CD4-positive, alpha-beta T cell (primary cell): ENCODE data around the gene CSNK2A1. TPM values are rescaled to one million over a fixed set of nuclear protein-coding genes. Genes with fewer than 3 reads are reported as not detected.

Experiments used
- ATAC-seq: fragments of 200-7000 bp; cut with Tn5 transposase; one replicate; pipeline ENCODE4 v1.10.0; 2022; ENCODE audit warnings: mild to moderate bottlenecking; ENCODE audit not compliant: poor library complexity
- CTCF ChIA-PET: fragments of 350-600 bp; sonication (Branson Sonifier 250); formaldehyde crosslinking; loops from one replicate; lab custom pipeline; 2021; ENCODE audit warnings: antibody characterized with exemption, inconsistent platforms; lab: Charles Lee
- POLR2A ChIA-PET: fragments of 350-600 bp; sonication (Branson Sonifier 250); formaldehyde crosslinking; loops from one replicate; lab custom pipeline; 2021; ENCODE audit warnings: antibody characterized with exemption, inconsistent platforms; lab: Charles Lee
- DNase-seq, 14 experiments: peaks; one replicate each; pipeline ENCODE4 v3.0.0-alpha.2; 2013 to 2020; ENCODE audit warnings: mixed read lengths in 2 of 14
- H3K27ac ChIP-seq, 2 donors: one replicate each; pipeline versions ENCODE4 v1.5.1 to v1.7.0; 2013; ENCODE audit warnings: low read length in 2 of 2, low read depth in 1 of 2, mild to moderate bottlenecking in 1 of 2
- H3K27me3 ChIP-seq, 2 experiments: 1 replicate in 1 of 2; 2 replicates in 1 of 2; pipeline versions ENCODE4 v1.6.1 to v1.7.0; 2013; ENCODE audit warnings: low read length in 2 of 2, control low read depth in 1 of 2, mild to moderate bottlenecking in 1 of 2, moderate library complexity in 1 of 2; ENCODE audit not compliant: insufficient read depth in 2 of 2, control insufficient read depth in 1 of 2
- H3K36me3 ChIP-seq: one replicate; pipeline ENCODE4 v1.6.1; 2013; ENCODE audit warnings: low read length, control low read depth; ENCODE audit not compliant: insufficient read depth
- H3K4me1 ChIP-seq: one replicate; pipeline ENCODE4 v1.6.1; 2013; ENCODE audit warnings: low read length, control low read depth; ENCODE audit not compliant: insufficient read depth
- H3K4me3 ChIP-seq: one replicate; pipeline ENCODE4 v1.5.1; 2013; ENCODE audit warnings: mild to moderate bottlenecking, low read length, moderate library complexity
- H3K9me3 ChIP-seq, 2 experiments: 1 replicate in 1 of 2; 2 replicates in 1 of 2; pipeline versions ENCODE4 v1.6.1 to v1.7.0; 2013; ENCODE audit warnings: low read length in 2 of 2, mild to moderate bottlenecking in 2 of 2, control low read depth in 1 of 2, moderate library complexity in 1 of 2; ENCODE audit not compliant: control insufficient read depth in 1 of 2, insufficient read depth in 1 of 2
- H3K27ac Mint-ChIP-seq: one replicate; pipeline ENCODE4 v1.8.0; 2020; ENCODE audit warnings: mixed read lengths
- H3K27me3 Mint-ChIP-seq: one replicate; pipeline ENCODE4 v1.8.0; 2021; ENCODE audit warnings: mixed read lengths
- H3K36me3 Mint-ChIP-seq: one replicate; pipeline ENCODE4 v1.8.0; 2021; ENCODE audit warnings: low read depth, mixed read lengths
- H3K4me1 Mint-ChIP-seq: one replicate; pipeline ENCODE4 v1.8.0; 2021; ENCODE audit warnings: low read depth, mixed read lengths
- H3K4me3 Mint-ChIP-seq: one replicate; pipeline ENCODE4 v1.8.0; 2020; ENCODE audit warnings: mild to moderate bottlenecking, mixed read lengths
- H3K9me3 Mint-ChIP-seq: one replicate; pipeline ENCODE4 v1.8.0; 2020; ENCODE audit warnings: mixed read lengths
- intact Hi-C, 2 experiments: fragments of 100-400 bp; cut with DNase I in 1 of 2; cut with micrococcal nuclease in 1 of 2; formaldehyde crosslinking; loops; one replicate each; pipeline versions ENCODE4 v1.15.1 to v1.9.0; 2023 to 2025; cut with DNase I, micrococcal nuclease
- total RNA-seq, 174 experiments: library from RNA in 2 of 174; stranded (reverse) in 2 of 174; gene quantifications; one replicate each; pipeline ENCODE4 v1.2.3 and lab custom pipeline; 2021 to 2026
- TF ChIP-seq, protein P1 (sequence below): fragments of 200-600 bp; IDR thresholded peaks from one replicate; pipeline ENCODE4 v1.8.0; 2022; ENCODE audit warnings: antibody characterized with exemption, mild to moderate bottlenecking

The CSNK2A1 gene
- total RNA-seq, 2 experiments from 2014 or later, result 55.5 to 56.9 TPM

DNA sequence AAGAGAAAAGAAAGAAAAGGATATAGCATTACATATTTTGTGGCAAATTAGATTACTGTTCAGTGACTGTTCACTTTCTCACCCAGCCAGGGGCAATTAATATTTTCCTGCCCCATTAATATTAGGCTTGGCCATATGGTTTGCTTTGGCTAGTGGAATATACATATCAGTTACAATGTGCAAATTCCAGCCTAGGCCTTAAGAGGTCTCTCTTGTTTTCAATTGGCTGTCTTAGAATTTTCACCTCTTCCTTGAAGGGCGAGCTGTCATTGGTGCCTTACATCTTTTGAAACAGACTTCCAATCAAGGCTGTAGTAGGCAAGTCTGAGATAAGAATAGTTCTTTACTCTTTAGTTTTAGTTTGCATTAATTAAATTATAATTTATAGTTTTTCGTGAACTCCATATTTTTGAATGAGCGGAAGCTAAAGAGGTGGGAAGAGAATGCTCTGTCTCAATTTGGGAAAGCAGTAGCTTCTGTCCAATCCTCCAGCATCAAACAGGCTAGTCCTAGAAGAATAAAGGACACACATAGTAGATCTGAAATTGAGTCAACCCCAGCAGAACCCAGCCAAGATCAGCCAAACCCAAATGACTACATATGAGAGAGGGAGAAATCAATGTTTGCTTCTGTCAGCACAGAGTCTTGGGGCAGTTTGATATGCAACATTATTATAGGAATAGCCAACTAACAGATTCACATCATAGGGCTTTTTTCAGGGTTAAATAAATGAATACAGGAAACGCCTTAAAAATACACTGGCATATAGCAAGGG is 6.3 kb upstream of the CSNK2A1 start:
- Mint-ChIP-seq H3K4me1 (no peaks in the 10 kb centered on the region), H3K27ac (no peak overlapping the region), H3K9me3 (no peaks in the 10 kb centered on the region), H3K4me3 (no peak overlapping the region), H3K36me3 (no peaks in the 10 kb centered on the region), H3K27me3 (peaks cover 53% of the 10 kb centered on the region)
- intact Hi-C loops, result loop anchor here in 1 of 2 experiments (5.0 kb wide), 1 partner anchor 97 kb away; no protein-coding TSS in a partner anchor
- ATAC-seq (no peak), DNase-seq (no peak)
- ChIA-PET CTCF (no interaction called here), POLR2A (no interaction called here)
- no peaks in the 10 kb centered on the region for H3K36me3 ChIP-seq
- H3K4me3 ChIP-seq, result no peak overlapping the region
- H3K4me1 ChIP-seq, result no peaks in the 10 kb centered on the region
- TF ChIP-seq, protein P1, sequence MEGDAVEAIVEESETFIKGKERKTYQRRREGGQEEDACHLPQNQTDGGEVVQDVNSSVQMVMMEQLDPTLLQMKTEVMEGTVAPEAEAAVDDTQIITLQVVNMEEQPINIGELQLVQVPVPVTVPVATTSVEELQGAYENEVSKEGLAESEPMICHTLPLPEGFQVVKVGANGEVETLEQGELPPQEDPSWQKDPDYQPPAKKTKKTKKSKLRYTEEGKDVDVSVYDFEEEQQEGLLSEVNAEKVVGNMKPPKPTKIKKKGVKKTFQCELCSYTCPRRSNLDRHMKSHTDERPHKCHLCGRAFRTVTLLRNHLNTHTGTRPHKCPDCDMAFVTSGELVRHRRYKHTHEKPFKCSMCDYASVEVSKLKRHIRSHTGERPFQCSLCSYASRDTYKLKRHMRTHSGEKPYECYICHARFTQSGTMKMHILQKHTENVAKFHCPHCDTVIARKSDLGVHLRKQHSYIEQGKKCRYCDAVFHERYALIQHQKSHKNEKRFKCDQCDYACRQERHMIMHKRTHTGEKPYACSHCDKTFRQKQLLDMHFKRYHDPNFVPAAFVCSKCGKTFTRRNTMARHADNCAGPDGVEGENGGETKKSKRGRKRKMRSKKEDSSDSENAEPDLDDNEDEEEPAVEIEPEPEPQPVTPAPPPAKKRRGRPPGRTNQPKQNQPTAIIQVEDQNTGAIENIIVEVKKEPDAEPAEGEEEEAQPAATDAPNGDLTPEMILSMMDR, result no peak
- H3K27me3 ChIP-seq, result peaks cover 4 to 10% of the 10 kb centered on the region in 2 experiments
- H3K27ac ChIP-seq, result no peak overlapping the region
- no peaks in the 10 kb centered on the region for H3K9me3 ChIP-seq

DNA sequence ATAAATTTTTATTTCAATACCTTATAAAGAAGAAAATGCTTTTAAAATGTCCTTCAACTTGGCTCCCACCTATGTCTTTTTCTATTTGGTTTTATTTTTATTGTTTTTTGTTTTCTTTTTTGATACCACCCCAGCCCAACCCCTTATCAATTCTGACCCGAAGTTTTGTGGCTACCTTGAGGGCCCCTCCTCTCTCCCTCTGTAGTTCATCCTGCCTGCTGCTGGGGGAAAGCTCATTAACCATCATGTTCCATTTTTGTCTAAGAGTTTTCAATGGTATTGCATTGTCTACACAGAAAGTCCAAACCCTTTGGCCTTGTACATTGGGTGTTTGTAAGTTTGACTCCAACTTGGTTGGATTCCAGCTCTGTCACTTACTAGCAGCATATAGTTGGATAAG is 5.3 kb upstream of the CSNK2A1 start:
- Mint-ChIP-seq H3K9me3 (no peaks in the 10 kb centered on the region), H3K4me3 (no peak overlapping the region), H3K36me3 (peaks cover under 1% of the 10 kb centered on the region), H3K27ac (no peak overlapping the region), H3K4me1 (peaks cover 9% of the 10 kb centered on the region), H3K27me3 (peaks cover 44% of the 10 kb centered on the region)
- no peak for DNase-seq
- ChIA-PET CTCF (no interaction called here), POLR2A (no interaction called here)
- Histone ChIP-seq H3K36me3 (no peaks in the 10 kb centered on the region), H3K27me3 (peaks cover 4 to 8% of the 10 kb centered on the region in 2 experiments), H3K9me3 (no peaks in the 10 kb centered on the region), H3K27ac (no peak overlapping the region), H3K4me1 (peaks cover 7% of the 10 kb centered on the region), H3K4me3 (no peak overlapping the region)
- intact Hi-C loops, result loop anchor here in 1 of 2 experiments (5.0 kb wide), 1 partner anchor 98 kb away; no protein-coding TSS in a partner anchor
- no peak for ATAC-seq
- TF ChIP-seq, protein P1, result no peak

DNA sequence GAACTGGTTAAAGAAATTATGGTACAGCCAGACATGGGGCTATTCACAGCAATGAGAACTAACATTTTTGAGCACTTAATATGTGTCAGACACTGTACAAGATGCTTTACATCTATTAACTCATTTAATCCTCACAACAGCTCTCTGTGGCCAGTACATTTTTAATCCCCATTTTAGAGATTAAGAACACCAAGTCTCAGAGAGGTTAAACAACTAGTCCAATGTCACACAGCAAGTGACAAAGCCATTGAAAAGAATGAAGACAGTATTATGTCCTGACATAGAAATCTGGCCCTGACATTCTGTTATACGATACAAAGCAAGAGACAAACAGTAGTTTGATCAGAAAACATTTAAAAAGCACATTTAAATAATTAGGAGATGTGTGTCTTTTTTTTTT is 3.8 kb upstream of the CSNK2A1 start:
- Histone ChIP-seq H3K36me3 (no peaks in the 10 kb centered on the region), H3K27ac (no peak overlapping the region), H3K4me1 (peaks cover 15% of the 10 kb centered on the region), H3K9me3 (no peaks in the 10 kb centered on the region), H3K4me3 (no peak overlapping the region), H3K27me3 (peaks cover 4 to 8% of the 10 kb centered on the region in 2 experiments)
- CTCF ChIA-PET, result no interaction called here
- ATAC-seq (no peak), DNase-seq (no peak)
- Mint-ChIP-seq H3K4me1 (peaks cover 23% of the 10 kb centered on the region), H3K27ac (no peak overlapping the region), H3K27me3 (peaks cover 37% of the 10 kb centered on the region), H3K4me3 (no peak overlapping the region), H3K36me3 (peaks cover 14% of the 10 kb centered on the region), H3K9me3 (no peaks in the 10 kb centered on the region)
- intact Hi-C loops, result loop anchor here in 1 of 2 experiments (5.0 kb wide), 1 partner anchor 100 kb away; no protein-coding TSS in a partner anchor
- POLR2A ChIA-PET, result no interaction called here
- TF ChIP-seq, protein P1, result no peak
